ENCODE data around the gene HOXD8. TPM values are rescaled to one million over a fixed set of nuclear protein-coding genes. Genes with fewer than 3 reads are reported as not detected.

The HOXD8 gene
- total RNA-seq, 1 donor from 2014 or later: not detected

DNA sequence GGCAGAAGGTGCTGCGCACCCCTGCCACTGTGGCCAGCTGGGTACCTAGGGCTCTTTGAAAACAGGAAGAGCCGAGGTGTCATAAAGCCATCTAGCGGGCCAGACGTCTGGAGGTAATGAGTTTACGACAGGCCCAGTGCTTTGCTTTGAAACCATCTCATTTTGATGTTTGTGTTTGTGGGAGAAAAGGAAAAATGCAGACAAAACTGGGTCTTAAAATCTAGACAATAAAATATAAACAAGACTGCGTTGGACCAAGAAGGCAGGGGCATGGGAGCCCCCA lies 3.8 kb upstream of the HOXD8 start:
- H3K27me3 ChIP-seq (ENCODE audit: insufficient read depth, low read length): peaks cover 91% of the 10 kb centered on the region
- TF ChIP-seq EZH2 (IDR thresholded peaks at IDR 0.05; ENCODE audit: insufficient read depth, low read length): no peak
- TF ChIP-seq, protein P1, sequence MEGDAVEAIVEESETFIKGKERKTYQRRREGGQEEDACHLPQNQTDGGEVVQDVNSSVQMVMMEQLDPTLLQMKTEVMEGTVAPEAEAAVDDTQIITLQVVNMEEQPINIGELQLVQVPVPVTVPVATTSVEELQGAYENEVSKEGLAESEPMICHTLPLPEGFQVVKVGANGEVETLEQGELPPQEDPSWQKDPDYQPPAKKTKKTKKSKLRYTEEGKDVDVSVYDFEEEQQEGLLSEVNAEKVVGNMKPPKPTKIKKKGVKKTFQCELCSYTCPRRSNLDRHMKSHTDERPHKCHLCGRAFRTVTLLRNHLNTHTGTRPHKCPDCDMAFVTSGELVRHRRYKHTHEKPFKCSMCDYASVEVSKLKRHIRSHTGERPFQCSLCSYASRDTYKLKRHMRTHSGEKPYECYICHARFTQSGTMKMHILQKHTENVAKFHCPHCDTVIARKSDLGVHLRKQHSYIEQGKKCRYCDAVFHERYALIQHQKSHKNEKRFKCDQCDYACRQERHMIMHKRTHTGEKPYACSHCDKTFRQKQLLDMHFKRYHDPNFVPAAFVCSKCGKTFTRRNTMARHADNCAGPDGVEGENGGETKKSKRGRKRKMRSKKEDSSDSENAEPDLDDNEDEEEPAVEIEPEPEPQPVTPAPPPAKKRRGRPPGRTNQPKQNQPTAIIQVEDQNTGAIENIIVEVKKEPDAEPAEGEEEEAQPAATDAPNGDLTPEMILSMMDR (IDR thresholded peaks at IDR 0.05; ENCODE audit: insufficient read depth, low read depth, low read length): no peak
- no peak for DNase-seq (ENCODE audit: low read depth)
- H2AFZ ChIP-seq (ENCODE audit: low read depth, low read length): no peak overlapping the region
- H3K27ac ChIP-seq (ENCODE audit: low read depth, low read length): no peak overlapping the region
- Mint-ChIP-seq H3K27ac (ENCODE audit: unreplicated experiment) (no peak overlapping the region), H3K36me3 (ENCODE audit: low read depth, unreplicated experiment) (no peaks in the 10 kb centered on the region), H3K4me1 (ENCODE audit: low read depth, unreplicated experiment) (peaks cover 3% of the 10 kb centered on the region), H3K27me3 (ENCODE audit: low read depth, unreplicated experiment) (peaks cover 65% of the 10 kb centered on the region), H3K9me3 (ENCODE audit: unreplicated experiment) (peaks cover 17% of the 10 kb centered on the region), H3K4me3 (ENCODE audit: unreplicated experiment) (no peak overlapping the region)
- H3K4me2 ChIP-seq (ENCODE audit: low read length): no peak overlapping the region
- no peaks in the 10 kb centered on the region for H4K20me1 ChIP-seq (ENCODE audit: insufficient read depth, low read length)
- H3K4me1 ChIP-seq (ENCODE audit: insufficient read depth, low read length): peaks cover 8% of the 10 kb centered on the region
- no peaks in the 10 kb centered on the region for H3K79me2 ChIP-seq (ENCODE audit: insufficient read depth, low read length)
- no peak overlapping the region for H3K9ac ChIP-seq (ENCODE audit: low read length)
- H3K36me3 ChIP-seq (ENCODE audit: insufficient read depth, low read length): no peaks in the 10 kb centered on the region
- H3K4me3 ChIP-seq (ENCODE audit: insufficient read depth, low read depth, low read length): no peak overlapping the region
- no peak for FAIRE-seq
- no peaks in the 10 kb centered on the region for H3K9me3 ChIP-seq (ENCODE audit: insufficient read depth, low read depth, low read length)

DNA sequence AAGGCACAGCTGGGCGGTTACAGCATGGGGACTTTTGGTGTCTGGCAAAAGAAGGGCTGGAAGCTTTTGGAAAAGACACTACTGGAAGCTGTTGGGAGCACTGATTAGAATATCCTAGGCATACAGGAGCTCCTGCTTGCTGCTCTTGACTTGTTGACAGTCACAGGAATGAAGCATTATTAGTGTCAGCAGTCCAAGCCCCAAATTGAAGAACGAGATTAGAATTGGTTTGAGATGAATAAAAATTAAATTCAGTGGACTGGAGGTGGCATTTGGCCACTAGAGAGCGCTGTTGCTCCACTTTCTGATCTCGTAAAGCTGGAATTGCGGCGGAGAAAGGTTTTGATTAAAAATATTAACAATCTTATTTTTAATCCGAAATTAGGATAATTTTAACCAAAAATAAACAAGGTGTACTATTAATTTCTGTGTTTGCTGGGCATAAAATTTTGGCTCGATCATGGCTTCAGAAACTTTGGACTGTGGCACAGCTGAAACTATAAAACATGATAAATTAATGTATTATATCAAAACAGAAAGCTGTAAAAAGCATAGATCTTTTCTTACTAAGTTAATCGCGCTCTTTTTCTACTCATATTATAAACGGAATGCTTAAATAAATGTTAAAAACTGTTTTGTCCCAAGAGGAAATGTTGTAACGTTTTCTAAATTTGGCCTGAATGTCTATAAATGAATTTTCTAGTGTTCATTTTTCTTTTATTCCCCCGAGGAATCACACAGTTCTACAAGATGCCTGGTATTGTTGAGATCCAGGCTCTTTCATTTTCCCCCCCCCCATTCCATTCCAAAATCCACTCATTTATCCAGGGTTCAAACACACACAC lies 2.4 kb upstream of the HOXD8 start:
- Histone ChIP-seq H3K9me3 (ENCODE audit: insufficient read depth, low read depth, low read length) (no peaks in the 10 kb centered on the region), H3K79me2 (ENCODE audit: insufficient read depth, low read length) (no peaks in the 10 kb centered on the region), H2AFZ (ENCODE audit: low read depth, low read length) (no peak overlapping the region), H3K27me3 (ENCODE audit: insufficient read depth, low read length) (peaks cover 91% of the 10 kb centered on the region), H3K4me2 (ENCODE audit: low read length) (no peak overlapping the region), H3K4me1 (ENCODE audit: insufficient read depth, low read length) (peaks cover 8% of the 10 kb centered on the region), H3K36me3 (ENCODE audit: insufficient read depth, low read length) (no peaks in the 10 kb centered on the region), H3K27ac (ENCODE audit: low read depth, low read length) (no peak overlapping the region), H3K9ac (ENCODE audit: low read length) (no peak overlapping the region), H4K20me1 (ENCODE audit: insufficient read depth, low read length) (no peaks in the 10 kb centered on the region), H3K4me3 (ENCODE audit: insufficient read depth, low read depth, low read length) (no peak overlapping the region)
- FAIRE-seq: peak; percentile 45
- Mint-ChIP-seq H3K4me1 (ENCODE audit: low read depth, unreplicated experiment) (peaks cover 3% of the 10 kb centered on the region), H3K27me3 (ENCODE audit: low read depth, unreplicated experiment) (peaks cover 72% of the 10 kb centered on the region), H3K27ac (ENCODE audit: unreplicated experiment) (no peak overlapping the region), H3K9me3 (ENCODE audit: unreplicated experiment) (peaks cover 16% of the 10 kb centered on the region), H3K36me3 (ENCODE audit: low read depth, unreplicated experiment) (no peaks in the 10 kb centered on the region), H3K4me3 (ENCODE audit: unreplicated experiment) (no peak overlapping the region)
- no peak for DNase-seq (ENCODE audit: low read depth)
- TF ChIP-seq, protein P1 (IDR thresholded peaks at IDR 0.05; ENCODE audit: insufficient read depth, low read depth, low read length): peak; percentile 92
- no peak for TF ChIP-seq EZH2 (IDR thresholded peaks at IDR 0.05; ENCODE audit: insufficient read depth, low read length)

DNA sequence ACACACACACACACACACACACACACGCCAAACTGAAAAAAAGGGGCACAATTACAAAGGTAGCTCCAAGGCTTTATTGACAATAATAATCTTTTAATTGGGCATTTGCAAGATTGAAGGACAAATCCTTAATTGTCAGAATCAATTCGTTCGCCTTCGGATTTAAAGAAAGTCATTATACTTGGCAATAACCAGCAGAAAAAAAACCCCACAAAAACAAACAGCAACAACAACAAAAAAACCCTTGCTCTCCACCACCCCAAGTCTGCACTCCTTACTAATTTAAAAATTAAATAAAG lies 1.8 kb upstream of the HOXD8 start:
- Histone ChIP-seq H3K36me3 (ENCODE audit: insufficient read depth, low read length) (no peaks in the 10 kb centered on the region), H3K9ac (ENCODE audit: low read length) (no peak overlapping the region), H3K4me2 (ENCODE audit: low read length) (no peak overlapping the region), H3K4me3 (ENCODE audit: insufficient read depth, low read depth, low read length) (no peak overlapping the region), H3K9me3 (ENCODE audit: insufficient read depth, low read depth, low read length) (no peaks in the 10 kb centered on the region), H2AFZ (ENCODE audit: low read depth, low read length) (no peak overlapping the region), H3K4me1 (ENCODE audit: insufficient read depth, low read length) (peaks cover 4% of the 10 kb centered on the region), H3K27me3 (ENCODE audit: insufficient read depth, low read length) (peaks cover 91% of the 10 kb centered on the region), H3K27ac (ENCODE audit: low read depth, low read length) (no peak overlapping the region), H4K20me1 (ENCODE audit: insufficient read depth, low read length) (no peaks in the 10 kb centered on the region), H3K79me2 (ENCODE audit: insufficient read depth, low read length) (no peaks in the 10 kb centered on the region)
- FAIRE-seq: no peak
- Mint-ChIP-seq H3K27ac (ENCODE audit: unreplicated experiment) (peak overlapping the region; percentile 74), H3K9me3 (ENCODE audit: unreplicated experiment) (peaks cover 19% of the 10 kb centered on the region), H3K36me3 (ENCODE audit: low read depth, unreplicated experiment) (no peaks in the 10 kb centered on the region), H3K27me3 (ENCODE audit: low read depth, unreplicated experiment) (peaks cover 76% of the 10 kb centered on the region), H3K4me3 (ENCODE audit: unreplicated experiment) (no peak overlapping the region), H3K4me1 (ENCODE audit: low read depth, unreplicated experiment) (peaks cover 3% of the 10 kb centered on the region)
- TF ChIP-seq, protein P1 (IDR thresholded peaks at IDR 0.05; ENCODE audit: insufficient read depth, low read depth, low read length): no peak
- no peak for TF ChIP-seq EZH2 (IDR thresholded peaks at IDR 0.05; ENCODE audit: insufficient read depth, low read length)
- no peak for DNase-seq (ENCODE audit: low read depth)
